Gastrocnemius medialis (tissue), 4 donors: ENCODE measurements around the gene TANGO2. TPM values are rescaled to one million over a fixed set of nuclear protein-coding genes. Genes with fewer than 3 reads are reported as not detected.

ENCODE experiments used
- ATAC-seq, 2 donors: fragments of 150-250 bp; one replicate each; pipeline ENCODE4 v1.9.1; 2016
- DNase-seq, 2 donors: peaks; one replicate each; pipeline ENCODE4 v3.0.0-alpha.2; 2019
- H3K27ac ChIP-seq, 4 donors: fragments of 200-600 bp; sonication (generic); 1 replicate in 1 of 4; 2 replicates in 3 of 4; pipeline ENCODE4 v1.5.1; 2016 to 2018; ENCODE audit warnings: mild to moderate bottlenecking in 2 of 4, moderate library complexity in 1 of 4
- H3K27me3 ChIP-seq, 3 donors: fragments of 200-600 bp; sonication (generic) in 2 of 3; 1 replicate in 1 of 3; 2 replicates in 2 of 3; pipeline versions ENCODE4 v1.5.1 to v1.6.0; 2016 to 2019; ENCODE audit warnings: mild to moderate bottlenecking in 1 of 3, moderate library complexity in 1 of 3
- H3K36me3 ChIP-seq, 2 donors: fragments of 200-600 bp; sonication (generic) in 1 of 2; one replicate each; pipeline ENCODE4 v1.5.1; 2017 to 2018
- H3K4me1 ChIP-seq, 2 donors: fragments of 200-600 bp; sonication (generic) in 1 of 2; one replicate each; pipeline ENCODE4 v1.5.1; 2016 to 2017; ENCODE audit warnings: mild to moderate bottlenecking in 2 of 2
- H3K4me3 ChIP-seq, 4 donors: fragments of 200-600 bp; sonication (generic) in 3 of 4; 1 replicate in 1 of 4; 2 replicates in 3 of 4; pipeline ENCODE4 v1.5.1; 2016 to 2019; ENCODE audit warnings: mild to moderate bottlenecking in 2 of 4
- H3K9me3 ChIP-seq, 3 donors: fragments of 200-600 bp; sonication (generic) in 2 of 3; 1 replicate in 1 of 3; 2 replicates in 2 of 3; pipeline ENCODE4 v1.5.1; 2016 to 2019
- POLR2A ChIP-seq, 2 donors: fragments of 450-650 bp; IDR thresholded peaks; one replicate each; pipeline ENCODE4 v1.6.1; 2017; ENCODE audit warnings: antibody characterized with exemption in 2 of 2, mild to moderate bottlenecking in 2 of 2, moderate library complexity in 2 of 2
- in situ Hi-C, 4 donors: fragments of 200-750 bp; cut with MboI; loops; one replicate each; pipeline versions ENCODE4 v1.15.0 to v1.8.0; 2017; ENCODE audit warnings: low sequenced_read_pairs in 4 of 4
- intact Hi-C: fragments of 100-400 bp; cut with DNase I; formaldehyde crosslinking; loops from one replicate; pipeline ENCODE4 v1.15.1; 2023; ENCODE audit warnings: low total_unique reads
- total RNA-seq, 4 donors: library from RNA; depleted of rRNA; stranded (reverse); fragments of >200 nt; gene quantifications; one replicate each; pipeline versions ENCODE4 v1.1.0 to v1.2.3, GENCODE V29; 2016
- TF ChIP-seq, protein P1 (sequence below), 5 experiments: fragments of 450-650 bp in 3 of 5; fragments of 200-600 bp in 2 of 5; sonication (generic) in 2 of 5; IDR thresholded peaks in 4 of 5; conservative IDR thresholded peaks in 1 of 5; 1 replicate in 4 of 5; 2 replicates in 1 of 5; pipeline ENCODE4 v1.5.1; 2016 to 2019; ENCODE audit warnings: antibody characterized with exemption in 5 of 5, mild to moderate bottlenecking in 3 of 5, moderate library complexity in 3 of 5

The TANGO2 gene
- total RNA-seq, 4 donors from 2014 or later = 43.0 to 115 (median 52.5) TPM

- Histone ChIP-seq H3K9me3 (no peaks in the 10 kb centered on the region), H3K36me3 (no peaks in the 10 kb centered on the region), H3K4me1 (peaks cover 10 to 25% of the 10 kb centered on the region in 2 donors), H3K4me3 (no peak overlapping the region), H3K27me3 (no peaks in the 10 kb centered on the region), H3K27ac (no peak overlapping the region)
- DNase-seq = no peak
- no peak for ATAC-seq
- in situ Hi-C loops (no loop called here), intact Hi-C loops (no loop called here)
- TF ChIP-seq POLR2A (IDR thresholded peaks at IDR 0.05) = no peak
- TF ChIP-seq, protein P1, sequence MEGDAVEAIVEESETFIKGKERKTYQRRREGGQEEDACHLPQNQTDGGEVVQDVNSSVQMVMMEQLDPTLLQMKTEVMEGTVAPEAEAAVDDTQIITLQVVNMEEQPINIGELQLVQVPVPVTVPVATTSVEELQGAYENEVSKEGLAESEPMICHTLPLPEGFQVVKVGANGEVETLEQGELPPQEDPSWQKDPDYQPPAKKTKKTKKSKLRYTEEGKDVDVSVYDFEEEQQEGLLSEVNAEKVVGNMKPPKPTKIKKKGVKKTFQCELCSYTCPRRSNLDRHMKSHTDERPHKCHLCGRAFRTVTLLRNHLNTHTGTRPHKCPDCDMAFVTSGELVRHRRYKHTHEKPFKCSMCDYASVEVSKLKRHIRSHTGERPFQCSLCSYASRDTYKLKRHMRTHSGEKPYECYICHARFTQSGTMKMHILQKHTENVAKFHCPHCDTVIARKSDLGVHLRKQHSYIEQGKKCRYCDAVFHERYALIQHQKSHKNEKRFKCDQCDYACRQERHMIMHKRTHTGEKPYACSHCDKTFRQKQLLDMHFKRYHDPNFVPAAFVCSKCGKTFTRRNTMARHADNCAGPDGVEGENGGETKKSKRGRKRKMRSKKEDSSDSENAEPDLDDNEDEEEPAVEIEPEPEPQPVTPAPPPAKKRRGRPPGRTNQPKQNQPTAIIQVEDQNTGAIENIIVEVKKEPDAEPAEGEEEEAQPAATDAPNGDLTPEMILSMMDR (IDR thresholded peaks at IDR 0.05 in 4 of 5, conservative IDR thresholded peaks at IDR 0.05 in 1 of 5) = no peak
Measured at GRCh38 chr22:19997561-19998231, 23.2 kb upstream of the TANGO2 start.

DNA sequence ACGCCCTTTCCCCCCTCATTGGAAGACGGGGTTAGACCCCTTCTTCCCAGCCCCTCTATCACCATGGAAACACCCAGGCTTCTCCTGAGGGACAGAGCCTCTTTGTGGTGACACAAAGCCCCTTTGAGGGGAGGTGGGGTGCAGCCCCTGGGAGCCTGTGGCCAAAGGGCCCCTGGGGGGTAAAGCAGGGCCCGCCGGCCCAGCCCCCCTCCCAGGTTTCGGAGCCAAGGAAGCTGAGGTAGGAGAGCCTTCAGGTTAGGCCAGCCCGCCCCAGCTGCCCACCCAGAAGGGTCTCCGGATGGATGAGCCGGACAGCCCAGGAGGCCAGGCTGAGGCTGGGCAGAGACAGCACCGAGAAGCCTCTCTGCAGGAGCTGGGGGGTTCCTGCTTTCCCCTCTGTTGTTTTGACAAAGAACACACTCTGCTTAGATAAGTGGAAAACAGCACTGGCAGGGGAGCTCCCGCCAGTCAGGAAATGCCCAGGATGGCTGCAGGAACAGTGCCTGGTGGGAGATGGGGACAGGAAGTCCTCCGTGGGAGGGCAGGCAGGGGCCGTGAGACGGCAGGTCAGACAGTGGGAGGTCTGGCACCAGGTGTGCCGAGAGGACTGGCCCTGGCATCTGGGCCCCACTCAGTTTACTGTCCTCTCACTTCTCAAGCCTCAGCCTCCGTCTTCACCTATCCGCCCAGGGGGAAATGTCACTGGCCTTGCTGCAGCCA, 22.5 kb upstream of the TANGO2 start:
- in situ Hi-C loops = no loop called here
- TF ChIP-seq POLR2A (IDR thresholded peaks at IDR 0.05) = no peak
- TF ChIP-seq, protein P1 (IDR thresholded peaks at IDR 0.05 in 4 of 5, conservative IDR thresholded peaks at IDR 0.05 in 1 of 5) = no peak
- H3K27me3 ChIP-seq = no peaks in the 10 kb centered on the region
- H3K36me3 ChIP-seq = no peaks in the 10 kb centered on the region
- no peaks in the 10 kb centered on the region for H3K9me3 ChIP-seq
- peaks cover 10 to 25% of the 10 kb centered on the region in 2 donors for H3K4me1 ChIP-seq
- intact Hi-C loops = no loop called here
- H3K27ac ChIP-seq = no peak overlapping the region
- no peak overlapping the region for H3K4me3 ChIP-seq
- ATAC-seq = no peak
- no peak for DNase-seq

GRCh38 chr22:19998991-19999820, 21.7 kb upstream of the TANGO2 start:
- Histone ChIP-seq H3K27ac (no peak overlapping the region), H3K4me1 (peaks cover 10 to 25% of the 10 kb centered on the region in 2 donors), H3K36me3 (no peaks in the 10 kb centered on the region), H3K27me3 (no peaks in the 10 kb centered on the region), H3K4me3 (no peak overlapping the region), H3K9me3 (no peaks in the 10 kb centered on the region)
- TF ChIP-seq, protein P1 (IDR thresholded peaks at IDR 0.05 in 4 of 5, conservative IDR thresholded peaks at IDR 0.05 in 1 of 5) = no peak
- no peak for TF ChIP-seq POLR2A (IDR thresholded peaks at IDR 0.05)
- DNase-seq = no peak
- intact Hi-C loops (no loop called here), in situ Hi-C loops (no loop called here)
- no peak for ATAC-seq

- intact Hi-C loops = no loop called here
- no peak for DNase-seq
Measured at GRCh38 chr22:20000246-20001081, 20.4 kb upstream of the TANGO2 start.

More at GRCh38 chr22:20000246-20001081, 20.4 kb upstream of the TANGO2 start:
- no peak for TF ChIP-seq POLR2A (IDR thresholded peaks at IDR 0.05)
- TF ChIP-seq, protein P1 (IDR thresholded peaks at IDR 0.05 in 4 of 5, conservative IDR thresholded peaks at IDR 0.05 in 1 of 5) = no peak
- H3K4me1 ChIP-seq = peaks cover 10 to 24% of the 10 kb centered on the region in 2 donors
- in situ Hi-C loops = no loop called here
- no peaks in the 10 kb centered on the region for H3K27me3 ChIP-seq
- H3K9me3 ChIP-seq = no peaks in the 10 kb centered on the region
- ATAC-seq = no peak
- H3K27ac ChIP-seq = no peak overlapping the region
- no peak overlapping the region for H3K4me3 ChIP-seq
- H3K36me3 ChIP-seq = no peaks in the 10 kb centered on the region
